HEK293 (cell line): ENCODE measurements around the gene PCCA.

Experiments
- ZEB2 ChIP-seq: fragments of 450-650 bp; formaldehyde crosslinking; IDR thresholded peaks from 2 replicates; pipeline ENCODE4 v1.5.1; 2016; ENCODE audit warnings: missing biosample characterization, missing genetic modification characterization
- ZNF133 ChIP-seq: fragments of 450-650 bp; formaldehyde crosslinking; IDR thresholded peaks from 2 replicates; pipeline ENCODE4 v1.5.1; 2016; ENCODE audit warnings: missing biosample characterization, missing genetic modification characterization
- ZNF280C ChIP-seq: fragments of 450-650 bp; formaldehyde crosslinking; IDR thresholded peaks from 2 replicates; pipeline ENCODE4 v1.5.1; 2016; ENCODE audit warnings: missing biosample characterization, missing genetic modification characterization

- TF ChIP-seq ZEB2 (tag by site-specific recombination) (no peak), ZNF280C (tag by site-specific recombination) (no peak), ZNF133 (no peak)
These were observed 425.2 kb downstream of the PCCA start for GRCh38 chr13:100513987-100514670.
